HepG2 (cell line): Measurements from ENCODE around the gene EHBP1. TPM values are rescaled to one million over a fixed set of nuclear protein-coding genes. Genes with fewer than 3 reads are reported as not detected.
A peak's percentile ranks its signal among the peaks of the same experiment; 100 is the strongest.

Experiments used
- ATAC-seq: fragments of 200-7000 bp; cut with Tn5 transposase; 3 replicates; pipeline ENCODE4 v1.9.1; 2020; ENCODE audit warnings: mild to moderate bottlenecking, moderate library complexity
- BruUV-seq: library from RNA; stranded (reverse); fragments of 400-500 nt; replicated peaks from 2 replicates; lab custom pipeline; 2021; lab: Mats Ljungman, UMichigan
- CTCF ChIA-PET: fragments of 300-600 bp; formaldehyde crosslinking; extraction: SDS; loops from one replicate; lab custom pipeline; 2021; ENCODE audit warnings: low total read pairs, inconsistent platforms, low intra/inter-chr PET ratio; lab: Yijun Ruan, JAX
- POLR2A ChIA-PET: fragments of 350-600 bp; sonication (Branson Sonifier 250); formaldehyde crosslinking; loops from one replicate; lab custom pipeline; 2020; ENCODE audit warnings: antibody characterized with exemption, inconsistent platforms; lab: Yijun Ruan, JAX
- DNase-seq: peaks from one replicate; pipeline ENCODE4 v3.0.0-alpha.2; 2015; ENCODE audit warnings: low spot score
- FAIRE-seq: peaks from 3 replicates; lab custom pipeline; 2011; peaks lifted over from hg19 to GRCh38; lab: Jason Lieb, UNC
- H2AFZ ChIP-seq: one replicate; pipeline ENCODE4 v1.6.1; 2011; ENCODE audit warnings: low read length, inconsistent platforms
- H3K27ac ChIP-seq: fragments of 300-600 bp; 3 replicates; pipeline ENCODE4 v1.8.0; 2011; ENCODE audit warnings: mixed run types, mild to moderate bottlenecking, mixed read lengths, low read length, inconsistent platforms; ENCODE audit not compliant: insufficient read depth; ENCODE audit errors: extremely low read length
- H3K27me3 ChIP-seq, 2 experiments: fragments of 200-600 bp in 1 of 2; 2 replicates in 1 of 2; 3 replicates in 1 of 2; pipeline versions ENCODE4 v1.6.0 to v1.8.0; 2011; ENCODE audit warnings: low read length in 2 of 2, mild to moderate bottlenecking in 2 of 2, moderate library complexity in 2 of 2, inconsistent platforms in 1 of 2; ENCODE audit not compliant: insufficient read depth in 2 of 2, control insufficient read depth in 1 of 2
- H3K36me3 ChIP-seq, 2 experiments: fragments of 200-600 bp in 1 of 2; replicated peaks in 1 of 2; 2 replicates in 1 of 2; 3 replicates in 1 of 2; pipeline versions ENCODE4 v1.5.1 to v1.8.0; 2011; ENCODE audit warnings: low read length in 2 of 2, inconsistent platforms in 1 of 2; ENCODE audit not compliant: insufficient read depth in 2 of 2, control insufficient read depth in 1 of 2
- H3K4me1 ChIP-seq: 2 replicates; pipeline ENCODE4 v1.5.1; 2012; ENCODE audit warnings: low read length, inconsistent platforms; ENCODE audit not compliant: insufficient read depth
- H3K4me2 ChIP-seq: 2 replicates; pipeline ENCODE4 v1.6.0; 2011; ENCODE audit warnings: low read depth, low read length, inconsistent platforms
- H3K4me3 ChIP-seq, 3 experiments: fragments of 200-600 bp in 1 of 3; sonication (generic), shearing (Covaris generic) in 1 of 3; replicated peaks in 1 of 3; 2 replicates each; pipeline ENCODE4 v1.5.1; 2011 to 2016; ENCODE audit warnings: low read length in 3 of 3, inconsistent platforms in 2 of 3, low read depth in 2 of 3, mild to moderate bottlenecking in 2 of 3, control low read depth in 1 of 3, mixed read lengths in 1 of 3; ENCODE audit not compliant: insufficient read depth in 1 of 3
- H3K79me2 ChIP-seq: one replicate; pipeline ENCODE4 v1.6.1; 2011; ENCODE audit warnings: low read length, inconsistent platforms; ENCODE audit not compliant: insufficient read depth
- H3K9ac ChIP-seq: 2 replicates; pipeline ENCODE4 v1.6.0; 2011; ENCODE audit warnings: mild to moderate bottlenecking, low read depth, low read length, inconsistent platforms; ENCODE audit not compliant: insufficient read depth
- H3K9me3 ChIP-seq: 2 replicates; pipeline ENCODE4 v1.5.1; 2012; ENCODE audit warnings: mild to moderate bottlenecking, low read length
- H4K20me1 ChIP-seq: 2 replicates; pipeline ENCODE4 v1.6.0; 2011; ENCODE audit warnings: inconsistent platforms, mild to moderate bottlenecking, low read length, moderate library complexity; ENCODE audit not compliant: insufficient read depth
- ELF3 ChIP-seq: IDR thresholded peaks from 2 replicates; pipeline ENCODE4 v1.6.1; 2016; ENCODE audit warnings: missing genetic modification reagents, missing compliant biosample characterization
- GATAD2A ChIP-seq: IDR thresholded peaks from 2 replicates; pipeline ENCODE4 v1.6.1; 2016
- ISL2 ChIP-seq: sonication (generic); formaldehyde crosslinking; IDR thresholded peaks from 2 replicates; pipeline ENCODE4 v1.5.0; 2020; ENCODE audit warnings: missing genetic modification reagents
- KLF12 ChIP-seq: sonication (generic); formaldehyde crosslinking; IDR thresholded peaks from 2 replicates; pipeline ENCODE4 v1.4.0; 2020; ENCODE audit warnings: missing genetic modification reagents, borderline replicate concordance
- MBD4 ChIP-seq: IDR thresholded peaks from 2 replicates; pipeline ENCODE4 v1.6.1; 2012; ENCODE audit warnings: low read length, inconsistent platforms, borderline replicate concordance
- MYC ChIP-seq: sonication (generic); formaldehyde crosslinking; IDR thresholded peaks from 2 replicates; pipeline ENCODE4 v1.9.0; 2021; ENCODE audit warnings: missing genetic modification reagents, borderline replicate concordance
- NR3C1 ChIP-seq: sonication (generic); formaldehyde crosslinking; IDR thresholded peaks from 2 replicates; pipeline ENCODE4 v1.4.0; 2020; ENCODE audit warnings: missing genetic modification reagents
- SNRNP70 ChIP-seq: fragments of 200-400 bp; formaldehyde crosslinking; IDR thresholded peaks from 2 replicates; pipeline ENCODE4 v1.6.1; 2017; ENCODE audit warnings: mild to moderate bottlenecking, low read depth, low read length, moderate library complexity
- SOX6 ChIP-seq, 2 experiments: fragments of 450-650 bp in 1 of 2; sonication (generic) in 1 of 2; formaldehyde crosslinking in 1 of 2; IDR thresholded peaks; 2 replicates each; pipeline versions ENCODE4 v1.4.0 to v1.6.1; 2017 to 2020; ENCODE audit warnings: antibody characterized with exemption in 1 of 2, mild to moderate bottlenecking in 1 of 2, missing genetic modification reagents in 1 of 2
- TARDBP ChIP-seq: sonication (generic); formaldehyde crosslinking; IDR thresholded peaks from 2 replicates; pipeline ENCODE4 v1.8.0; 2022; ENCODE audit warnings: mild to moderate bottlenecking, missing genetic modification reagents
- YY1 ChIP-seq: IDR thresholded peaks from 2 replicates; pipeline ENCODE4 v1.6.1; 2011; ENCODE audit warnings: low read length, low read depth, moderate library complexity, mild to moderate bottlenecking; ENCODE audit not compliant: insufficient read depth, insufficient replicate concordance
- ZNF530 ChIP-seq: sonication (generic); formaldehyde crosslinking; IDR thresholded peaks from 2 replicates; pipeline ENCODE4 v1.5.0; 2020; ENCODE audit warnings: low read depth, mild to moderate bottlenecking, missing genetic modification reagents
- ZNF546 ChIP-seq: sonication (generic); formaldehyde crosslinking; conservative IDR thresholded peaks from 2 replicates; pipeline ENCODE4 v1.8.1; 2023; ENCODE audit warnings: mild to moderate bottlenecking, missing genetic modification reagents
- ZNF564 ChIP-seq: sonication (generic); formaldehyde crosslinking; IDR thresholded peaks from 2 replicates; pipeline ENCODE4 v1.8.1; 2023; ENCODE audit warnings: mild to moderate bottlenecking, missing genetic modification reagents
- ZNF572 ChIP-seq: sonication (generic); formaldehyde crosslinking; IDR thresholded peaks from 2 replicates; pipeline ENCODE4 v1.5.1; 2020; ENCODE audit warnings: mild to moderate bottlenecking, missing genetic modification reagents
- ZNF724P ChIP-seq: sonication (generic); formaldehyde crosslinking; IDR thresholded peaks from 2 replicates; pipeline ENCODE4 v1.8.0; 2022; ENCODE audit warnings: missing genetic modification reagents, borderline replicate concordance
- ZNF746 ChIP-seq: sonication (generic); formaldehyde crosslinking; IDR thresholded peaks from 2 replicates; pipeline ENCODE4 v1.8.0; 2022; ENCODE audit warnings: mild to moderate bottlenecking, missing genetic modification reagents
- WGBS: methylation state at CpG from one replicate; pipeline ENCODE4 v1.1.6; 2017; ENCODE audit warnings: low lambda C conversion rate; 5-methylcytosine and 5-hydroxymethylcytosine counted together
- in situ Hi-C: cut with HindIII; loops from 2 replicates; pipeline ENCODE4 v1.10.0; 2017; ENCODE audit warnings: low pct_unique_long_range_greater_than_20kb; ENCODE audit not compliant: extremely low pct_ligation_motif_present
- intact Hi-C: fragments of 100-400 bp; cut with micrococcal nuclease; formaldehyde crosslinking; loops from one replicate; pipeline ENCODE4 v1.10.0; 2022; ENCODE audit not compliant: unreplicated experiment
- polyA plus RNA-seq, 8 experiments: library from polyadenylated mRNA; depleted of rRNA in 3 of 8; stranded (reverse) in 7 of 8; unstranded in 1 of 8; fragments of >200 nt; fragmentation: Illumina TruSeq in 4 of 8; extraction: Trizol in 4 of 8; gene quantifications; 2 replicates each; pipeline versions ENCODE4 v1.2.1 to v1.2.3, GENCODE V29; 2011 to 2016; ENCODE audit warnings: low read depth in 4 of 8, missing spikeins in 1 of 8, mixed read lengths in 1 of 8; ENCODE audit not compliant: insufficient read depth in 1 of 8
- total RNA-seq, 5 experiments: library from RNA; depleted of rRNA; stranded (reverse); fragments of >200 nt; fragmentation: Illumina TruSeq; extraction: Trizol; gene quantifications; 2 replicates each; pipeline ENCODE4 v1.2.3, GENCODE V29; 2016; ENCODE audit warnings: low read depth in 1 of 5
- TF ChIP-seq, protein P1 (sequence below): sonication (generic); formaldehyde crosslinking; IDR thresholded peaks from 2 replicates; pipeline ENCODE4 v1.8.0; 2022; ENCODE audit warnings: missing genetic modification reagents, mild to moderate bottlenecking, inconsistent platforms, borderline replicate concordance
- TF ChIP-seq, protein P2 (sequence below), 2 experiments: sonication (generic) in 1 of 2; formaldehyde crosslinking in 1 of 2; IDR thresholded peaks; 2 replicates each; pipeline versions ENCODE4 v1.6.1 to v1.9.0; 2014 to 2022; ENCODE audit warnings: antibody characterized with exemption in 1 of 2, borderline replicate concordance in 1 of 2, inconsistent platforms in 1 of 2, low read depth in 1 of 2, missing genetic modification reagents in 1 of 2

Gene EHBP1
- total and polyA plus RNA-seq, 2 of the 13 experiments (the other 11 are each of a cell fraction or from before 2014, with no cell fraction given), result 93.5 to 146 TPM

DNA sequence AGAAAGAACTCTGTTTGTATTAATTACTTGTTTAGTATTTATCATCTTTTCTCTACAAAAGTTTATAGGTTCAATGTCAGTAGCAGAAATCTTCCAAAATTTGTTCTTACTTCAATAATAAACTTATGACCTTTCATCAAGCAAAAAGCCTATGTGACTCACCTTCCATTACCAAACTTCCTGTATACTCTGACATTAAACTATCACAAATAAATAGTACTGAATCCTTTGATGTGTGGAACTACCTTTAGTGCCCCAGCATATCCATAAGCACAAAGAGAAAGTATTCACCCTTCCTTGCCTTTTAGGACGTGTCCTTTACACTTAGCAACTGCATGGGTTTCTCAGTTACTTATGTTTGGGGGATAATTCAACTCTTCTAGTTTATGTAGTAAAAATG lies 166.0 kb downstream of the EHBP1 start (continued):
- TF ChIP-seq YY1 (no peak), KLF12 (CRISPR knock-in tag) (no peak), ISL2 (CRISPR knock-in tag) (no peak), ZNF572 (CRISPR knock-in tag) (no peak), ZNF746 (CRISPR knock-in tag) (no peak), NR3C1 (CRISPR knock-in tag) (no peak), ELF3 (CRISPR knock-in tag) (0 out of 2 replicates have a peak, but pooled peaks have one; percentile 35), MYC (CRISPR knock-in tag) (no peak), TARDBP (CRISPR knock-in tag) (no peak), SOX6 (IDR thresholded peaks at IDR 0.05) (no peak), SOX6 (CRISPR knock-in tag; IDR thresholded peaks at IDR 0.05) (no peak), GATAD2A (CRISPR knock-in tag) (0 out of 2 replicates have a peak, but pooled peaks have one; percentile 29), ZNF724P (CRISPR knock-in tag) (no peak)
- TF ChIP-seq, protein P1, sequence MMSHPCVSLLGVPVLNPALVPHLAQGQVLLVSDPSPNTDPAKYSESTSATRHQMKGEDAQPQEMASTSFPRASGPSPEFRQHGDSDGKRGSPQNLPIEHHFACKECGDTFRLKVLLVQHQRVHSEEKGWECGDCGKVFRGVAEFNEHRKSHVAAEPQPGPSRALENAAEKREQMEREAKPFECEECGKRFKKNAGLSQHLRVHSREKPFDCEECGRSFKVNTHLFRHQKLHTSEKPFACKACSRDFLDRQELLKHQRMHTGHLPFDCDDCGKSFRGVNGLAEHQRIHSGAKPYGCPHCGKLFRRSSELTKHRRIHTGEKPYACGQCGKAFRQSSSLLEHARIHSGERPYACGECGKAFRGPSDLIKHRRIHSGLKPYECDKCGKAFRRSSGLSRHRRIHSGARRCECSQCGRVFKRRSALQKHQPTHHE, result no peak

DNA sequence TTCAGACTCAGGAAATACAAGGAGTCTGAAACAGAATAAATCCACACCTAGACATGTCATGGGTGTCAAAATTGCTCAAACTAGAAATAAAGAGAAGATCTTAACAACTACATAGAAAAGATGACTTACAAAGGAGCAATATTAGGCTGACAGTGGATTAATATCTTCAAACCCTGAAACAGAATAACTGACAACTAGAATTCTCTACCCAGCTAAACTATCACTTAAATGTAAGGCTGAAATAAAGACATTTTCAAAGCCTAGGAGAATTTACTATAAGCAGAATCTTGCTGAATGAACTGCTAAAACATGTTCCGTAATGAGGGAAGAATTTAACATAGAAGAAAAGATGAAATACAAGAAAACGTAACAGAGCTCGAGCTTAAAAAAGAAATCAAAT lies 168.1 kb downstream of the EHBP1 start:
- ChIA-PET CTCF (no interaction called here), POLR2A (no interaction called here)
- Histone ChIP-seq H2AFZ (no peak overlapping the region), H3K4me2 (no peak overlapping the region), H3K9ac (no peak overlapping the region), H3K4me3 (no peak overlapping the region), H4K20me1 (no peaks in the 10 kb centered on the region), H3K27me3 (no peaks in the 10 kb centered on the region), H3K27ac (no peak overlapping the region), H3K79me2 (no peaks in the 10 kb centered on the region), H3K4me1 (peaks cover 13% of the 10 kb centered on the region), H3K9me3 (peaks cover 15% of the 10 kb centered on the region), H3K36me3 (peaks cover 30 to 85% of the 10 kb centered on the region in 2 experiments)
- intact Hi-C loops (no loop called here), in situ Hi-C loops (no loop called here)
- ATAC-seq (no peak), FAIRE-seq (no peak), DNase-seq (no peak)
- 98% methylated on average over 3 of the region's 3 CpGs for WGBS
- no TSS peak for BruUV-seq
- TF ChIP-seq ZNF564 (CRISPR knock-in tag) (no peak), SNRNP70 (no peak), ZNF546 (CRISPR knock-in tag) (no peak), ZNF530 (CRISPR knock-in tag) (no peak), MBD4 (no peak)
- TF ChIP-seq, protein P2, sequence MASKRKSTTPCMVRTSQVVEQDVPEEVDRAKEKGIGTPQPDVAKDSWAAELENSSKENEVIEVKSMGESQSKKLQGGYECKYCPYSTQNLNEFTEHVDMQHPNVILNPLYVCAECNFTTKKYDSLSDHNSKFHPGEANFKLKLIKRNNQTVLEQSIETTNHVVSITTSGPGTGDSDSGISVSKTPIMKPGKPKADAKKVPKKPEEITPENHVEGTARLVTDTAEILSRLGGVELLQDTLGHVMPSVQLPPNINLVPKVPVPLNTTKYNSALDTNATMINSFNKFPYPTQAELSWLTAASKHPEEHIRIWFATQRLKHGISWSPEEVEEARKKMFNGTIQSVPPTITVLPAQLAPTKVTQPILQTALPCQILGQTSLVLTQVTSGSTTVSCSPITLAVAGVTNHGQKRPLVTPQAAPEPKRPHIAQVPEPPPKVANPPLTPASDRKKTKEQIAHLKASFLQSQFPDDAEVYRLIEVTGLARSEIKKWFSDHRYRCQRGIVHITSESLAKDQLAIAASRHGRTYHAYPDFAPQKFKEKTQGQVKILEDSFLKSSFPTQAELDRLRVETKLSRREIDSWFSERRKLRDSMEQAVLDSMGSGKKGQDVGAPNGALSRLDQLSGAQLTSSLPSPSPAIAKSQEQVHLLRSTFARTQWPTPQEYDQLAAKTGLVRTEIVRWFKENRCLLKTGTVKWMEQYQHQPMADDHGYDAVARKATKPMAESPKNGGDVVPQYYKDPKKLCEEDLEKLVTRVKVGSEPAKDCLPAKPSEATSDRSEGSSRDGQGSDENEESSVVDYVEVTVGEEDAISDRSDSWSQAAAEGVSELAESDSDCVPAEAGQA (IDR thresholded peaks at IDR 0.05; ENCODE audit: low read depth), result no peak
- TF ChIP-seq, protein P2 (CRISPR knock-in tag; IDR thresholded peaks at IDR 0.05; ENCODE audit: borderline replicate concordance), result no peak
